Spinal cord (tissue), 10 donors: ENCODE data around the gene CLIC5. TPM values are rescaled to one million over a fixed set of nuclear protein-coding genes. Genes with fewer than 3 reads are reported as not detected.

Source experiments
- DNase-seq, 6 donors: peaks; one replicate each; pipeline versions ENCODE4 v3.0.0 to v3.0.0-alpha.2; 2013 to 2015; ENCODE audit warnings: low spot score in 6 of 6, low read depth in 4 of 6
- H3K27ac ChIP-seq: one replicate; pipeline ENCODE4 v1.5.1; 2013; ENCODE audit warnings: low read depth, low read length, control low read depth
- H3K27me3 ChIP-seq: one replicate; pipeline ENCODE4 v1.6.1; 2013; ENCODE audit warnings: low read length; ENCODE audit not compliant: control insufficient read depth, insufficient read depth
- H3K36me3 ChIP-seq: one replicate; pipeline ENCODE4 v1.6.1; 2013; ENCODE audit warnings: low read length; ENCODE audit not compliant: control insufficient read depth, insufficient read depth
- H3K4me1 ChIP-seq: one replicate; pipeline ENCODE4 v1.6.1; 2013; ENCODE audit warnings: low read length; ENCODE audit not compliant: control insufficient read depth, insufficient read depth
- H3K4me3 ChIP-seq: one replicate; pipeline ENCODE4 v1.5.1; 2013; ENCODE audit warnings: low read depth, low read length, control low read depth
- H3K9me3 ChIP-seq: one replicate; pipeline ENCODE4 v1.6.1; 2013; ENCODE audit warnings: low read length; ENCODE audit not compliant: control insufficient read depth, insufficient read depth
- WGBS: methylation state at CpG from one replicate; pipeline ENCODE4 v1.1.5; 2013; ENCODE audit warnings: missing lambda C conversion rate; ENCODE audit not compliant: insufficient coverage; 5-methylcytosine and 5-hydroxymethylcytosine counted together
- polyA plus RNA-seq, 2 donors: library from polyadenylated mRNA; unstranded; fragments of 120-200 nt; gene quantifications; one replicate each; pipeline ENCODE4 v1.2.1, GENCODE V29; 2013; ENCODE audit not compliant: insufficient read length in 2 of 2
- total RNA-seq, 2 donors: library from RNA; depleted of rRNA in 1 of 2; stranded (reverse); fragments of 120-200 nt in 1 of 2; fragments of >200 nt in 1 of 2; gene quantifications; one replicate each; pipeline versions ENCODE4 v1.2.3 to v1.2.4, GENCODE V29; 2013 to 2014
- donor health status: healthy.

CLIC5 gene
- total and polyA plus RNA-seq, 4 donors, result 2.7 to 10.1 (median 5.8) TPM

- H3K27ac ChIP-seq, result no peak overlapping the region
- no peaks in the 10 kb centered on the region for H3K9me3 ChIP-seq
- WGBS, result no CpG with 5 or more reads among the region's 4 CpGs
Measured at GRCh38 chr6:45892696-45893245, 122.9 kb downstream of the CLIC5 start.

GRCh38 chr6:45892196-45892595, 123.5 kb downstream of the CLIC5 start:
- H3K4me1 ChIP-seq, result no peaks in the 10 kb centered on the region
- no peak for DNase-seq
- H3K4me3 ChIP-seq, result no peak overlapping the region
- no peak overlapping the region for H3K27ac ChIP-seq
- H3K9me3 ChIP-seq, result no peaks in the 10 kb centered on the region
- WGBS, result 90% methylated on average over 2 of the region's 2 CpGs
- no peaks in the 10 kb centered on the region for H3K27me3 ChIP-seq
- H3K36me3 ChIP-seq, result no peaks in the 10 kb centered on the region

More at GRCh38 chr6:45892696-45893245, 122.9 kb downstream of the CLIC5 start:
- DNase-seq, result no peak
- Histone ChIP-seq H3K27me3 (no peaks in the 10 kb centered on the region), H3K4me3 (no peak overlapping the region), H3K4me1 (no peaks in the 10 kb centered on the region), H3K36me3 (no peaks in the 10 kb centered on the region)

- Histone ChIP-seq H3K9me3 (no peaks in the 10 kb centered on the region), H3K27me3 (no peaks in the 10 kb centered on the region), H3K36me3 (no peaks in the 10 kb centered on the region), H3K4me3 (no peak overlapping the region), H3K27ac (no peak overlapping the region), H3K4me1 (no peaks in the 10 kb centered on the region)
- no peak for DNase-seq
- WGBS, result 58% methylated on average over 2 of the region's 2 CpGs
Measured at GRCh38 chr6:45886776-45887175, 128.9 kb downstream of the CLIC5 start.

- Histone ChIP-seq H3K27me3 (no peaks in the 10 kb centered on the region), H3K27ac (no peak overlapping the region), H3K4me1 (no peaks in the 10 kb centered on the region), H3K36me3 (no peaks in the 10 kb centered on the region), H3K4me3 (no peak overlapping the region), H3K9me3 (no peaks in the 10 kb centered on the region)
- DNase-seq, result no peak
- 98% methylated on average over 4 of the region's 4 CpGs for WGBS
Measured at GRCh38 chr6:45884336-45884735, 131.3 kb downstream of the CLIC5 start.

GRCh38 chr6:45882671-45883070, 133.0 kb downstream of the CLIC5 start:
- Histone ChIP-seq H3K27me3 (no peaks in the 10 kb centered on the region), H3K9me3 (no peaks in the 10 kb centered on the region), H3K27ac (no peak overlapping the region), H3K36me3 (no peaks in the 10 kb centered on the region), H3K4me1 (no peaks in the 10 kb centered on the region), H3K4me3 (no peak overlapping the region)
- WGBS, result no CpG with 5 or more reads among the region's 2 CpGs
- no peak for DNase-seq

GRCh38 chr6:45881705-45882467, 133.8 kb downstream of the CLIC5 start:
- no peaks in the 10 kb centered on the region for H3K36me3 ChIP-seq
- WGBS, result no CpG with 5 or more reads among the region's 3 CpGs
- H3K4me3 ChIP-seq, result no peak overlapping the region
- H3K9me3 ChIP-seq, result no peaks in the 10 kb centered on the region
- DNase-seq, result no peak
- no peaks in the 10 kb centered on the region for H3K4me1 ChIP-seq
- H3K27ac ChIP-seq, result no peak overlapping the region
- H3K27me3 ChIP-seq, result no peaks in the 10 kb centered on the region

- Histone ChIP-seq H3K27ac (no peak overlapping the region), H3K9me3 (no peaks in the 10 kb centered on the region), H3K27me3 (no peaks in the 10 kb centered on the region), H3K4me1 (no peaks in the 10 kb centered on the region), H3K4me3 (no peak overlapping the region), H3K36me3 (no peaks in the 10 kb centered on the region)
- DNase-seq, result peak in 1 of 6 donors; percentile 42
- WGBS, result 2% methylated on average over 4 of the region's 6 CpGs
Measured at GRCh38 chr6:45880676-45881075, 135.0 kb downstream of the CLIC5 start.

GRCh38 chr6:45880159-45880558, 135.5 kb downstream of the CLIC5 start:
- H3K9me3 ChIP-seq, result no peaks in the 10 kb centered on the region
- H3K27ac ChIP-seq, result no peak overlapping the region
- H3K27me3 ChIP-seq, result no peaks in the 10 kb centered on the region
- H3K4me3 ChIP-seq, result no peak overlapping the region
- 44% methylated on average over 5 of the region's 5 CpGs for WGBS
- no peaks in the 10 kb centered on the region for H3K36me3 ChIP-seq
- no peaks in the 10 kb centered on the region for H3K4me1 ChIP-seq
- no peak for DNase-seq

- WGBS, result 86% methylated on average over 5 of the region's 5 CpGs
- Histone ChIP-seq H3K36me3 (no peaks in the 10 kb centered on the region), H3K27ac (no peak overlapping the region), H3K9me3 (no peaks in the 10 kb centered on the region), H3K4me1 (no peaks in the 10 kb centered on the region), H3K27me3 (no peaks in the 10 kb centered on the region), H3K4me3 (no peak overlapping the region)
- DNase-seq, result no peak
Measured at GRCh38 chr6:45877970-45878590, 137.6 kb downstream of the CLIC5 start.
